H1 (cell line): Measurements from ENCODE around the gene ULBP1. TPM values are rescaled to one million over a fixed set of nuclear protein-coding genes. Genes with fewer than 3 reads are reported as not detected.
"Not testable (repeated sequence)": the region's sequence is repeated elsewhere in the genome, so short reads cannot be mapped to it uniquely, and the experiment has no call there.

Experiments
- CTCF ChIA-PET: fragments of 300-600 bp; sonication (Branson Sonifier 250); formaldehyde crosslinking; loops from one replicate; lab custom pipeline; 2021; ENCODE audit not compliant: partially characterized antibody; lab: Charles Lee
- POLR2A ChIA-PET: fragments of 300-600 bp; sonication (Branson Sonifier 250); formaldehyde crosslinking; loops from one replicate; lab custom pipeline; 2021; ENCODE audit warnings: inconsistent platforms; ENCODE audit not compliant: partially characterized antibody; lab: Charles Lee
- DNase-seq, 2 experiments: peaks; one replicate each; pipeline versions ENCODE4 v3.0.0 to v3.0.0-alpha.2; 2010 to 2022; ENCODE audit warnings: low spot score in 2 of 2, low read depth in 1 of 2, mixed read lengths in 1 of 2
- FAIRE-seq: peaks from 2 replicates; lab custom pipeline; 2011; peaks lifted over from hg19 to GRCh38; lab: Jason Lieb, UNC
- H2AFZ ChIP-seq: 2 replicates; pipeline ENCODE4 v1.8.1; 2012; ENCODE audit warnings: low read length, inconsistent platforms
- H2AK5ac ChIP-seq: 2 replicates; pipeline ENCODE4 v1.6.1; 2013; ENCODE audit warnings: low read depth, low read length
- H2BK120ac ChIP-seq: replicated peaks from 2 replicates; pipeline ENCODE3; 2013; ENCODE audit warnings: low read depth, low read length, inconsistent platforms
- H2BK12ac ChIP-seq: 2 replicates; pipeline ENCODE4 v1.6.1; 2013; ENCODE audit warnings: low read depth, low read length
- H2BK15ac ChIP-seq: 2 replicates; pipeline ENCODE4 v1.6.1; 2013; ENCODE audit warnings: low read length
- H2BK20ac ChIP-seq: 2 replicates; pipeline ENCODE4 v1.6.1; 2013; ENCODE audit warnings: low read length
- H2BK5ac ChIP-seq: 2 replicates; pipeline ENCODE4 v1.6.1; 2013; ENCODE audit warnings: low read depth, low read length
- H3K14ac ChIP-seq: 2 replicates; pipeline ENCODE4 v1.6.1; 2013; ENCODE audit warnings: inconsistent platforms; ENCODE audit not compliant: insufficient read length
- H3K18ac ChIP-seq: 2 replicates; pipeline ENCODE4 v1.6.1; 2013; ENCODE audit warnings: low read length; ENCODE audit errors: extremely low read depth
- H3K23ac ChIP-seq: 2 replicates; pipeline ENCODE4 v1.6.1; 2013; ENCODE audit warnings: inconsistent platforms; ENCODE audit not compliant: insufficient read length
- H3K23me2 ChIP-seq: 2 replicates; pipeline ENCODE4 v1.6.1; 2013; ENCODE audit warnings: low read depth, low read length
- H3K27ac ChIP-seq: 2 replicates; pipeline ENCODE4 v1.6.1; 2011; ENCODE audit warnings: low read depth, low read length, inconsistent platforms
- H3K27me3 ChIP-seq, 4 experiments: replicated peaks in 1 of 4; 1 replicate in 1 of 4; 2 replicates in 3 of 4; pipeline versions ENCODE4 v1.6.1 to v1.8.1; 2011 to 2013; ENCODE audit warnings: low read length in 3 of 4, mild to moderate bottlenecking in 3 of 4, inconsistent platforms in 2 of 4, mixed read lengths in 2 of 4, moderate library complexity in 1 of 4; ENCODE audit not compliant: control insufficient read depth in 3 of 4, insufficient read depth in 3 of 4; ENCODE audit errors: extremely low read depth in 1 of 4
- H3K36me3 ChIP-seq, 4 experiments: 2 replicates each; pipeline versions ENCODE4 v1.6.1 to v1.8.1; 2011 to 2013; ENCODE audit warnings: mild to moderate bottlenecking in 4 of 4, low read length in 3 of 4, moderate library complexity in 2 of 4, control low read depth in 1 of 4, inconsistent platforms in 1 of 4; ENCODE audit not compliant: insufficient read depth in 4 of 4, control insufficient read depth in 2 of 4
- H3K4ac ChIP-seq: replicated peaks from 2 replicates; pipeline ENCODE3; 2013; ENCODE audit warnings: low read length, low read depth, mixed read lengths, inconsistent platforms; ENCODE audit not compliant: insufficient read length
- H3K4me1 ChIP-seq, 4 experiments: replicated peaks in 1 of 4; 1 replicate in 1 of 4; 2 replicates in 3 of 4; pipeline versions ENCODE4 v1.6.1 to v1.8.1; 2011 to 2013; ENCODE audit warnings: low read length in 3 of 4, inconsistent platforms in 2 of 4, mixed read lengths in 1 of 4; ENCODE audit not compliant: insufficient read depth in 4 of 4, control insufficient read depth in 3 of 4
- H3K4me2 ChIP-seq, 2 experiments: 2 replicates each; pipeline versions ENCODE4 v1.6.1 to v1.8.1; 2011 to 2013; ENCODE audit warnings: low read depth in 2 of 2, low read length in 2 of 2, control low read depth in 1 of 2, inconsistent platforms in 1 of 2, mild to moderate bottlenecking in 1 of 2; ENCODE audit not compliant: insufficient read depth in 1 of 2
- H3K4me3 ChIP-seq, 4 experiments: fragments of 200-600, 300-600 bp in 1 of 4; sonication (generic), shearing (Covaris generic), sonication (Bioruptor Twin) in 1 of 4; 2 replicates each; pipeline versions ENCODE4 v1.5.1 to v1.8.1; 2011 to 2016; ENCODE audit warnings: low read length in 4 of 4, low read depth in 3 of 4, control low read depth in 2 of 4, inconsistent platforms in 2 of 4, mild to moderate bottlenecking in 2 of 4, mixed read lengths in 1 of 4, moderate library complexity in 1 of 4; ENCODE audit not compliant: insufficient read depth in 2 of 4; ENCODE audit errors: extremely low read depth in 1 of 4
- H3K56ac ChIP-seq: replicated peaks from 2 replicates; pipeline ENCODE3; 2013; ENCODE audit warnings: low read depth, mild to moderate bottlenecking, mixed read lengths, low read length, inconsistent platforms; ENCODE audit not compliant: insufficient read length
- H3K79me1 ChIP-seq: 2 replicates; pipeline ENCODE4 v1.6.1; 2013; ENCODE audit warnings: low read depth, low read length, control low read depth
- H3K79me2 ChIP-seq, 2 experiments: 2 replicates each; pipeline versions ENCODE4 v1.6.1 to v1.8.1; 2012 to 2013; ENCODE audit warnings: low read length in 2 of 2, mild to moderate bottlenecking in 2 of 2, inconsistent platforms in 1 of 2; ENCODE audit not compliant: insufficient read depth in 2 of 2, control insufficient read depth in 1 of 2
- H3K9ac ChIP-seq, 4 experiments: replicated peaks in 1 of 4; 1 replicate in 1 of 4; 2 replicates in 3 of 4; pipeline versions ENCODE4 v1.6.1 to v1.8.1; 2011 to 2013; ENCODE audit warnings: low read depth in 3 of 4, low read length in 3 of 4, control low read depth in 2 of 4, mild to moderate bottlenecking in 2 of 4, moderate library complexity in 2 of 4, inconsistent platforms in 1 of 4; ENCODE audit errors: extremely low read depth in 1 of 4
- H3K9me3 ChIP-seq, 2 experiments: 2 replicates each; pipeline versions ENCODE4 v1.6.1 to v1.8.1; 2012 to 2013; ENCODE audit warnings: mild to moderate bottlenecking in 2 of 2, moderate library complexity in 2 of 2, control low read depth in 1 of 2, inconsistent platforms in 1 of 2, low read depth in 1 of 2, low read length in 1 of 2, mixed read lengths in 1 of 2; ENCODE audit not compliant: insufficient read depth in 2 of 2
- H4K20me1 ChIP-seq, 2 experiments: replicated peaks in 1 of 2; 2 replicates each; pipeline versions ENCODE3 to v1.8.1; 2011 to 2013; ENCODE audit warnings: inconsistent platforms in 2 of 2, low read length in 2 of 2, mild to moderate bottlenecking in 1 of 2; ENCODE audit not compliant: insufficient read depth in 2 of 2, control insufficient read depth in 1 of 2
- H4K5ac ChIP-seq: 2 replicates; pipeline ENCODE4 v1.6.1; 2013; ENCODE audit warnings: low read length, low read depth, mixed read lengths, inconsistent platforms; ENCODE audit not compliant: insufficient read length
- H4K8ac ChIP-seq: 2 replicates; pipeline ENCODE4 v1.8.0; 2013; ENCODE audit warnings: mild to moderate bottlenecking, moderate library complexity, low read length, inconsistent platforms; ENCODE audit not compliant: insufficient read depth; ENCODE audit errors: extremely low read depth
- H4K91ac ChIP-seq: replicated peaks from 2 replicates; pipeline ENCODE3; 2013; ENCODE audit warnings: low read length, mixed read lengths, inconsistent platforms; ENCODE audit not compliant: insufficient read length
- EZH2 ChIP-seq: fragments of 200-600 bp; sonication (generic); IDR thresholded peaks from 2 replicates; pipeline ENCODE4 v1.7.1; 2012; ENCODE audit warnings: low read depth, mild to moderate bottlenecking, moderate library complexity, low read length, inconsistent platforms; ENCODE audit not compliant: severe bottlenecking
- RNF2 ChIP-seq: fragments of 200-900, 300-1000 bp; sonication (generic); IDR thresholded peaks from 2 replicates; pipeline ENCODE4 v1.7.1; 2016; ENCODE audit warnings: borderline replicate concordance, low read depth, mild to moderate bottlenecking, antibody characterized with exemption, low read length; ENCODE audit not compliant: poor library complexity, severe bottlenecking; ENCODE audit errors: missing control alignments
- SUZ12 ChIP-seq: fragments of 200-600 bp; sonication (generic); IDR thresholded peaks from 2 replicates; pipeline ENCODE4 v1.6.1; 2012; ENCODE audit warnings: mild to moderate bottlenecking, inconsistent platforms, low read length, moderate library complexity, mixed read lengths
- WGBS, 2 experiments: shearing (Covaris generic) in 1 of 2; methylation state at CpG; one replicate each; pipeline versions ENCODE4 v1.1.6 to v1.1.7; 2013 to 2015; ENCODE audit warnings: low lambda C conversion rate in 2 of 2, mixed read lengths in 2 of 2, inconsistent platforms in 1 of 2, low coverage in 1 of 2, missing lambda C conversion rate in 1 of 2; ENCODE audit not compliant: insufficient replicate concordance in 2 of 2, insufficient coverage in 1 of 2, insufficient read length in 1 of 2; ENCODE audit errors: extremely low coverage in 1 of 2, missing lambda C conversion rate in 1 of 2; 5-methylcytosine and 5-hydroxymethylcytosine counted together
- polyA plus RNA-seq, 7 experiments: library from polyadenylated mRNA; depleted of rRNA in 3 of 7; stranded (reverse) in 5 of 7; unstranded in 2 of 7; fragments of >200 nt in 5 of 7; fragments of 200-250 nt in 2 of 7; gene quantifications; 1 replicate in 5 of 7; 2 replicates in 1 of 7; 4 replicates in 1 of 7; pipeline versions ENCODE4 v1.2.1 to v1.2.3, GENCODE V29; 2011 to 2013; ENCODE audit warnings: missing spikeins in 2 of 7, mixed read lengths in 2 of 7
- total RNA-seq: library from RNA; stranded (reverse); fragmentation: NEBNext Ultra II Directional; extraction: Animal tissue kit (Norgen Biotek cat#: 25700); gene quantifications from 2 replicates; pipeline ENCODE4 v1.2.1, GENCODE V29; 2021

Gene ULBP1
- total and polyA plus RNA-seq, 2 of the 8 experiments (the other 6 are each of a cell fraction or from before 2014, with no cell fraction given), result 0.32 to 0.60 TPM

GRCh38 chr6:149954984-149955653 lies 8.6 kb upstream of the ULBP1 start:
- FAIRE-seq, POLR2A ChIA-PET, H2BK120ac ChIP-seq, H2BK5ac ChIP-seq, H3K18ac ChIP-seq, H3K79me1 ChIP-seq, H2AFZ ChIP-seq, H3K4me1 ChIP-seq, H4K91ac ChIP-seq, H3K4ac ChIP-seq, H3K4me3 ChIP-seq, H3K23me2 ChIP-seq, H3K79me2 ChIP-seq, H3K23ac ChIP-seq: not testable (repeated sequence)
- H3K27me3 ChIP-seq, result peaks cover 24 to 81% (median 57%) of the 10 kb centered on the region in 4 experiments
- TF ChIP-seq EZH2, result peak; percentile 61
- peak; percentile 61 for TF ChIP-seq RNF2
- peak; percentile 65; the same call in 1 of the 2 replicates for TF ChIP-seq SUZ12
- TF ChIP-seq, all 59 proteins: peak for 3; not testable (repeated sequence) for 56
- 7% methylated on average over 12 of the region's 21 CpGs; no CpG with 5 or more reads in 1 of the 2 experiments for WGBS, 2 experiments
- CTCF ChIA-PET, result interaction anchor here (0.7 kb wide), 1 partner anchor 52 kb away, joined by 5 read pairs; no protein-coding TSS in a partner anchor
- H3K4me2 ChIP-seq, H2BK20ac ChIP-seq, H2BK12ac ChIP-seq, H2BK15ac ChIP-seq, H3K14ac ChIP-seq, H4K5ac ChIP-seq, H3K36me3 ChIP-seq, H2AK5ac ChIP-seq, DNase-seq, H3K56ac ChIP-seq, H3K9me3 ChIP-seq, H4K8ac ChIP-seq, H3K9ac ChIP-seq, H3K27ac ChIP-seq, H4K20me1 ChIP-seq: not testable (repeated sequence)
